ENCODE results near the gene STXBP4. TPM values are rescaled to one million over a fixed set of nuclear protein-coding genes. Genes with fewer than 3 reads are reported as not detected.

Gene STXBP4
- total RNA-seq, 2 experiments from 2014 or later: 9.4 to 12.6 TPM

DNA sequence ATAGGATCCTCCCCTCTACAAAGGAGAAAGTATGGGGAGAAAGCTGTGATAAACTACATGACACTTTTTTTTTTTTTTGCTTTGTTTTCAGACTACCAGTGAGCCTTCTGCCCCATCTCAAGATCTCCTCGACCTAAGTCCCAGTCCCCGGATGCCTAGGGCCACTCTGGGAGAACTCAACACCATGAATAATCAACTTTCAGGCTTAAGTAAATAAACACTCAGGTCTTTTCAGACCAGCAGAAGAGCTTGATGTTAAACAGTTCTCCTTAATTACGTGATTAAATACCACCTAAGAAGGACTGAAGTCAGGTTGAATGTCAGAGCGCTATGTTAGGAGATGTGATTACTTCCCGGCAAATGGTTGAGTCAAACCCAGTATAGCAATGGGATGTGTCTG lies 31.5 kb upstream of the STXBP4 start:
- DNase-seq (ENCODE audit: low spot score): no peak
- no peaks in the 10 kb centered on the region for H3K36me3 ChIP-seq (ENCODE audit: insufficient read depth, low read length)
- no peaks in the 10 kb centered on the region for H3K9me2 ChIP-seq (ENCODE audit: insufficient read depth, low read length)
- no peaks in the 10 kb centered on the region for H4K20me1 ChIP-seq (ENCODE audit: insufficient read depth, low read length)
- no peaks in the 10 kb centered on the region for H3K9me3 ChIP-seq (ENCODE audit: low read length)
- TF ChIP-seq EZH2phosphoT487 (IDR thresholded peaks at IDR 0.05; ENCODE audit: borderline replicate concordance, low read depth, low read length): no peak
- TF ChIP-seq, protein P1, sequence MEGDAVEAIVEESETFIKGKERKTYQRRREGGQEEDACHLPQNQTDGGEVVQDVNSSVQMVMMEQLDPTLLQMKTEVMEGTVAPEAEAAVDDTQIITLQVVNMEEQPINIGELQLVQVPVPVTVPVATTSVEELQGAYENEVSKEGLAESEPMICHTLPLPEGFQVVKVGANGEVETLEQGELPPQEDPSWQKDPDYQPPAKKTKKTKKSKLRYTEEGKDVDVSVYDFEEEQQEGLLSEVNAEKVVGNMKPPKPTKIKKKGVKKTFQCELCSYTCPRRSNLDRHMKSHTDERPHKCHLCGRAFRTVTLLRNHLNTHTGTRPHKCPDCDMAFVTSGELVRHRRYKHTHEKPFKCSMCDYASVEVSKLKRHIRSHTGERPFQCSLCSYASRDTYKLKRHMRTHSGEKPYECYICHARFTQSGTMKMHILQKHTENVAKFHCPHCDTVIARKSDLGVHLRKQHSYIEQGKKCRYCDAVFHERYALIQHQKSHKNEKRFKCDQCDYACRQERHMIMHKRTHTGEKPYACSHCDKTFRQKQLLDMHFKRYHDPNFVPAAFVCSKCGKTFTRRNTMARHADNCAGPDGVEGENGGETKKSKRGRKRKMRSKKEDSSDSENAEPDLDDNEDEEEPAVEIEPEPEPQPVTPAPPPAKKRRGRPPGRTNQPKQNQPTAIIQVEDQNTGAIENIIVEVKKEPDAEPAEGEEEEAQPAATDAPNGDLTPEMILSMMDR (conservative IDR thresholded peaks at IDR 0.05; ENCODE audit: low read length): no peak
- no peaks in the 10 kb centered on the region for H3K79me2 ChIP-seq (ENCODE audit: insufficient read depth, low read depth, low read length)
- no peak overlapping the region for H3K4me2 ChIP-seq (ENCODE audit: low read length)
- H2AFZ ChIP-seq (ENCODE audit: low read length): no peak overlapping the region
- BruUV-seq (replicated peaks): no TSS peak
- no peaks in the 10 kb centered on the region for H3K4me1 ChIP-seq (ENCODE audit: insufficient read depth, low read length, poor library complexity, severe bottlenecking)
- ChIA-PET CTCF (ENCODE audit: unreplicated experiment) (no interaction called here), POLR2A (no interaction called here)
- H3K4me3 ChIP-seq (ENCODE audit: low read depth, low read length, poor library complexity, severe bottlenecking): no peak overlapping the region
- intact Hi-C loops (cut with micrococcal nuclease; ENCODE audit: unreplicated experiment): no loop called here
- no peak overlapping the region for H3K27ac ChIP-seq (ENCODE audit: low read depth, low read length, poor library complexity, severe bottlenecking)

DNA sequence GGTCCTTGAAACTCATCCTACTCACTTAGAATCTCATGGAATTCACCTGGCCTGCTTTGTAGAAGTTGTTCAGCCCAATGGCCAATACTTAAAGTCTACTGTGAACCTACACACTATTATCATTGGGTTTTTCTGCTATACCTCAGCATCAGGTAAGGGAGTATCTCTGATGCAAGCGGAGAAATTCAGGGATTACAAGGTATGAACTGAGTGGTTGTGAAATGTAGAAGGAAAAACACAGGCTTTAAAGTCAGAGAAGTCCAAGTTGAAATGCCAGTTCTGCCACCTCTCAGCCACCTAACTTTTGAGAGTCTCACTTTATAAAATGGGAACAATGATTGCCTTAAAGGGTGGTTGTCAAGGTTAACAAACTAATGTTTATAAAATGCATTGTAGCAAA lies 31.1 kb upstream of the STXBP4 start:
- no peak for DNase-seq (ENCODE audit: low spot score)
- H4K20me1 ChIP-seq (ENCODE audit: insufficient read depth, low read length): no peaks in the 10 kb centered on the region
- H3K36me3 ChIP-seq (ENCODE audit: insufficient read depth, low read length): no peaks in the 10 kb centered on the region
- H3K9me3 ChIP-seq (ENCODE audit: low read length): no peaks in the 10 kb centered on the region
- H3K9me2 ChIP-seq (ENCODE audit: insufficient read depth, low read length): no peaks in the 10 kb centered on the region
- H3K27ac ChIP-seq (ENCODE audit: low read depth, low read length, poor library complexity, severe bottlenecking): no peak overlapping the region
- ChIA-PET POLR2A (no interaction called here), CTCF (ENCODE audit: unreplicated experiment) (no interaction called here)
- no peak for TF ChIP-seq EZH2phosphoT487 (IDR thresholded peaks at IDR 0.05; ENCODE audit: borderline replicate concordance, low read depth, low read length)
- TF ChIP-seq, protein P1 (conservative IDR thresholded peaks at IDR 0.05; ENCODE audit: low read length): no peak
- no TSS peak for BruUV-seq (replicated peaks)
- no peaks in the 10 kb centered on the region for H3K79me2 ChIP-seq (ENCODE audit: insufficient read depth, low read depth, low read length)
- H2AFZ ChIP-seq (ENCODE audit: low read length): no peak overlapping the region
- no peak overlapping the region for H3K4me3 ChIP-seq (ENCODE audit: low read depth, low read length, poor library complexity, severe bottlenecking)
- intact Hi-C loops (cut with micrococcal nuclease; ENCODE audit: unreplicated experiment): no loop called here
- no peaks in the 10 kb centered on the region for H3K4me1 ChIP-seq (ENCODE audit: insufficient read depth, low read length, poor library complexity, severe bottlenecking)
- no peak overlapping the region for H3K4me2 ChIP-seq (ENCODE audit: low read length)

DNA sequence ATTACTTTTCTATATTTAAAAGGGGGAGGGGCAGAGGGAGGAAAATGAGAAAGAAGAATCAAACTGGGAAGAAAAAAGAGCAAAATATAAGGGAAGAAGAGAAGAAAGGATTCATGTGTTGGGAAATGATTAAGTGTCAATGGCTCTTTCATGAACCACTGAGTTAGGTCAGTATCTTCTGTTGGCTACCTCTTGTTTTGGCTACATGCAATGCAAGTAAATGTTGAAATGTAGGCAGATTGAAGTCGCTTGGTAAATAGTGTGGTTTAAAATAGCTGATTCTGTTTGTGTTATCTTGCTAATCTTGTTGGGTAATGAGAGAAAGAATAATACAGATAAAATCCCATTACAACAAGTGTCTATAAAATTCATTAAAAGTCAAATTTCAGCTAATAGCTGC lies 27.3 kb upstream of the STXBP4 start:
- no peak overlapping the region for H3K4me2 ChIP-seq (ENCODE audit: low read length)
- POLR2A ChIA-PET: no interaction called here
- no peaks in the 10 kb centered on the region for H3K9me3 ChIP-seq (ENCODE audit: low read length)
- H3K9me2 ChIP-seq (ENCODE audit: insufficient read depth, low read length): no peaks in the 10 kb centered on the region
- no peaks in the 10 kb centered on the region for H3K4me1 ChIP-seq (ENCODE audit: insufficient read depth, low read length, poor library complexity, severe bottlenecking)
- no peaks in the 10 kb centered on the region for H3K36me3 ChIP-seq (ENCODE audit: insufficient read depth, low read length)
- no peak overlapping the region for H2AFZ ChIP-seq (ENCODE audit: low read length)
- intact Hi-C loops (cut with micrococcal nuclease; ENCODE audit: unreplicated experiment): no loop called here
- H3K27ac ChIP-seq (ENCODE audit: low read depth, low read length, poor library complexity, severe bottlenecking): no peak overlapping the region
- DNase-seq (ENCODE audit: low spot score): no peak
- no TSS peak for BruUV-seq (replicated peaks)
- no peaks in the 10 kb centered on the region for H4K20me1 ChIP-seq (ENCODE audit: insufficient read depth, low read length)
- H3K4me3 ChIP-seq (ENCODE audit: low read depth, low read length, poor library complexity, severe bottlenecking): no peak overlapping the region
- TF ChIP-seq, protein P1 (conservative IDR thresholded peaks at IDR 0.05; ENCODE audit: low read length): no peak
- TF ChIP-seq EZH2phosphoT487 (IDR thresholded peaks at IDR 0.05; ENCODE audit: borderline replicate concordance, low read depth, low read length): no peak
- no peaks in the 10 kb centered on the region for H3K79me2 ChIP-seq (ENCODE audit: insufficient read depth, low read depth, low read length)
- CTCF ChIA-PET (ENCODE audit: unreplicated experiment): no interaction called here

Data from OCI-LY7 (cell line).